ENCODE measurements around the gene TAS2R20. TPM values are rescaled to one million over a fixed set of nuclear protein-coding genes. Genes with fewer than 3 reads are reported as not detected.
"Not testable (repeated sequence)": the region's sequence is repeated elsewhere in the genome, so short reads cannot be mapped to it uniquely, and the experiment has no call there.

TAS2R20 gene, protein sequence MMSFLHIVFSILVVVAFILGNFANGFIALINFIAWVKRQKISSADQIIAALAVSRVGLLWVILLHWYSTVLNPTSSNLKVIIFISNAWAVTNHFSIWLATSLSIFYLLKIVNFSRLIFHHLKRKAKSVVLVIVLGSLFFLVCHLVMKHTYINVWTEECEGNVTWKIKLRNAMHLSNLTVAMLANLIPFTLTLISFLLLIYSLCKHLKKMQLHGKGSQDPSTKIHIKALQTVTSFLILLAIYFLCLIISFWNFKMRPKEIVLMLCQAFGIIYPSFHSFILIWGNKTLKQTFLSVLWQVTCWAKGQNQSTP
- total RNA-seq = 1.5 TPM
- long read RNA-seq, partial matches to known transcripts = 0 of 1 reads
- long read RNA-seq, other reads (novel, unspliced or antisense) = 0 of 1 reads

DNA sequence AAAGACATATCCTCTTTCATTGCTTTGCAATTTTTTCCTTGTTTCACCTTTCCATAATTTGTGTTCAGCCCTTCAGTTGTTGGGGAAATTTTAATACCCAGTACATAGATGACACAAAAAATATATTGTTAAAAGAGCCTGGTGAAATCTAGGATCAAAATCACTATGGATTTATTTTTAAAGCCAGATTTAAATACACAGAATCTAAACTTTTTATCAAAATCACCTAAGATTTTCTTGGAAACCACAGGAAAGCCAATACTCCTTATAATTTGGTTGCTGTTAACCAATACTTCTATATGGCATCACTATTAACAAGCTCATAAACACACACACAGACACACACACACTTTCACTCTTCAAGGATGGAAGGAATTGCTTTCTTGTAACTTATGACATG is at the start of gene TAS2R20:
TAS2R20 (minus strand) TSS at position 101 of the 400 bp plus-strand sequence. CDS start 429 bp downstream, outside the sequence.
- DNase-seq (ENCODE audit: low spot score) = no peak

GRCh38 chr12:11041366-11041765 is 43.3 kb upstream of the TAS2R20 start:
- not testable (repeated sequence) for DNase-seq (ENCODE audit: low spot score)

- no peak for DNase-seq (ENCODE audit: low spot score)
Measured at GRCh38 chr12:11040162-11040561, 42.1 kb upstream of the TAS2R20 start.

- DNase-seq (ENCODE audit: low spot score) = no peak
Measured at GRCh38 chr12:11039171-11039570, 41.1 kb upstream of the TAS2R20 start.

DNA sequence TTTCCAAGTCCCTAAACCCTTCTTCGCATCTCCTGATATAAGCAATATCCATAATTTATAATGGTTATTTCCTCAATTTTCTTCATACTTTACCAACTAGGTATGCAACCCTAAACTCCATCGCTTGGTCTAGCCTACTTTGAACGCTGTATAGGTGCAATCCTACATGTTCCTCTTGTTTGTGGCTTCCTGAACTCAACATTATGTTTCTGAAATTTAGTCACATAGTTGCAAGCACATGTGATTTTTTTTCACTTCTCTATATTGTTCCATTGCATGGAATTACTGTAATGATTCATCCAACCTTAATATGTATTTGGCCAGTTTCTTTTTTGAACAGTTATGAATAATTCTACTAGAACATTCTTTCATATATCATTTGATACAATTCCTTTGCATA is 35.9 kb upstream of the TAS2R20 start:
- not testable (repeated sequence) for DNase-seq (ENCODE audit: low spot score)

- DNase-seq (ENCODE audit: low spot score) = no peak
Measured at GRCh38 chr12:11031307-11031706, 33.2 kb upstream of the TAS2R20 start, which contains the start of gene TAS2R31. TSS of gene TAS2R31 (minus strand) at chr12:11031407. CDS start at chr12:11031335, 72 bp downstream.

GRCh38 chr12:11026118-11026517 is 28.0 kb upstream of the TAS2R20 start:
- DNase-seq (ENCODE audit: low spot score) = no peak

DNA sequence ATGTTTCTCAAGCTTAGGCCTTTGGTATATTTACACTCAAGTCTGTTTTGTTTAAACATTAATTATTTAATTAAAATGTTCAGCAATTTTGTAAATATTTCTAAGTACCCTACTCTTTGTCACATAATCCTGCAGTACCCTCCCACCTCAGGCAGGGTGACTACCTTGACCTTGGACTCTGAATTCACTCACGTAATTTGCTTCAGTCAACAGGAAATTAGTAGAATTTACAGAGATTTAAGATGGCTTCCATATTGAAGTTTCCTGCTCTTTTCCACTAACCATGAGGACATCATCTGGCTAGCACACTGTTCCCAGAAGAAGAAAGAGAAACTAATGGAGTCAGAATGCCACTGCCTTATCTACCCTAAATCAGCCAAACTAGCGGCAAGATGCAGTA is 25.3 kb upstream of the TAS2R20 start:
- DNase-seq (ENCODE audit: low spot score) = no peak

DNA sequence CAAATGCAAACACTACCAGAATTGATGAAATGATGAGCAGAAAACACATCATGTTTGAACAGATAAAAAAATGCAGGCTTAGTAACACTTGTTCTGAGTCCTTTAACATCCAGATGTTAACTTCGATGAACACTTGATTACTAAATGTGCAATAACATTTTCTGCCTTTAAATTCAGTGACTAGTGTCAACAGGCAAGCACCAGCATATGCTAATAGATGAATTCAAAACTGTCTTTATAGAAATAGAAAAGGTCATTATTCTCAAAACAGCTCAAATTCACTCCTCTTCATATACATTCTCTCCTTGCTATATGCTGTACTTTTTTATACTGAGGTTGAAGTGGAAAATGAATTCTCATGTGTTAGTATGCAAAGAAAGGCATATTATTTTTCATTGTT is 24.4 kb upstream of the TAS2R20 start, which contains the start of gene TAS2R19:
TAS2R19 (minus strand) TSS at position 101 of the 400 bp plus-strand sequence; CDS start at position 52, 49 bp downstream.
- no peak for DNase-seq (ENCODE audit: low spot score)

GRCh38 chr12:11016937-11017336 is 18.8 kb upstream of the TAS2R20 start:
- DNase-seq (ENCODE audit: low spot score) = no peak

DNA sequence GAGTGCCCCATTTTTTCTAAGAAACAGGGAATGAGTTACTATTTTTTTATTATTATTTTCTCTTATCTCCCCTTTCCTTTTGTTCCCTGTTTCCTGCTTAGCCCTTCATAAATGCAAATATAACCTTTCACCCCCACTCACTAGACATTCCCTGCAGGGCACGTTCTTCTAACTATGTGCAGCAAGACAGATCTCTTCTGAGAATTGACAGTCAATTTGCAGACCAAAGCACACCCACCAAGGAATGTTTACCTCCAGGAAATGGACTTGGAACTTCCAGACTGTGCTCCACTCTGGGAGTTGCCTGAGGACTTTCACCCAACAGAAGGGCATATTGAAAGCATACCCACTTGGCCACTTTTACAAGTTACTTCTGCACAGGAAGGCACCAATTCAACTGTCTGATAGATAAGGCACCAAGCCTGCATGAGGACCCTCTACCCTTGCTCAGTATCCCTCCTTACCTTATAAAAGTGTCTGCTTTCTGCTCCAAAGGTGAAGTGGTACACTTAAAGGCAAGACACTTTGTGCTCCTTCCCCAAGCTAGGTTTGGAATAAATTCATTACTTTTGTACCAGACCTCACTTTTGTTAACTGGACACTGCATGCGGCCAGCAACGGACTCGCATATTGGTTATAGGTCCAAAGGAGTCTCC is 17.8 kb upstream of the TAS2R20 start:
- no peak for DNase-seq (ENCODE audit: low spot score)

GRCh38 chr12:11014234-11014633 is 16.1 kb upstream of the TAS2R20 start:
- no peak for DNase-seq (ENCODE audit: low spot score)

- no peak for DNase-seq (ENCODE audit: low spot score)
Measured at GRCh38 chr12:11007608-11008007, 9.5 kb upstream of the TAS2R20 start.

GRCh38 chr12:10994307-10994706 is 3.8 kb downstream of the TAS2R20 start:
- no peak for DNase-seq (ENCODE audit: low spot score)

GRCh38 chr12:10989107-10989506 is 9.0 kb downstream of the TAS2R20 start:
- no peak for DNase-seq (ENCODE audit: low spot score)

GRCh38 chr12:10986812-10987211 is 11.3 kb downstream of the TAS2R20 start, which contains the start of gene TAS2R50:
TSS of gene TAS2R50 (minus strand) at chr12:10986912. CDS start at chr12:10986860, 52 bp downstream.
- DNase-seq (ENCODE audit: low spot score) = no peak

- DNase-seq (ENCODE audit: low spot score) = no peak
Measured at GRCh38 chr12:10982244-10982643, 15.9 kb downstream of the TAS2R20 start.

DNA sequence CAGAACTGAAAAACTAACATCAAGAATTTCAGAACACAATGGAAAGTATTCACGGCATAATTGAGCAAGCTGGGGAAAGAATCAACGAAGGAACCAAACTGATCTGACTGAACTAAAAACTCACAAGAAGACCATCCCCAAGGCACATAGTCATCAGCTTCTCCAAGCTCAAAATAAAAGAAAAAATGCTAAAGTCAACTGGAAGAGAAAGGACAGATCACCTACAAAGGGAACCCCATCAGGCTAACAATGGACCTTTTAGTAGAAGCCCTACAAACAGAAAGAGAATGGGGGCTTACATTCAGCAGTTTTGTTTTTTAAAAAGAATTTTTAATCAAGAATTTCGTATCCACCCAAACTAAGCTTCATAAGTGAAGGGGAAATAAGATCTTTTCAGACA is 23.1 kb downstream of the TAS2R20 start:
- DNase-seq (ENCODE audit: low spot score) = no peak

GRCh38 chr12:10968765-10969456 is 29.2 kb downstream of the TAS2R20 start:
- no peak for DNase-seq (ENCODE audit: low spot score)

DNA sequence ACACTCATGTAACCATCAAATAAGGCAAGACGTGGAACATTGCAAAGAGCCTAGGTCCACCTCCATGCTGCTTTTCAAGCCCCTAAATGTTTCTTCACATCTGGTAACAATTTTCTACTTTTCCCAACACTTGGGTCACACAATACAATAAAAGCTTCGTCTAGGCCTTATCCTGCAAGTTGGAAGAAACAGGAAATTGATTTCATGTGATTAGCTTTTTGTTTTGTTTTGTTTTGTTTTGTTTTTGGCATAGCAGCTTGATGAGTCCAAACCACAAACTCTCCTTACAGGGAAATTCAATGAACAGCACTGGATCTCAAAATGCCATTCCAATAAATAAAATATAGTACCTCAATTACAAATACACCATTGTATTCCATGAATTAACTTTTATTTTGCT is 30.7 kb downstream of the TAS2R20 start:
- DNase-seq (ENCODE audit: low spot score) = no peak

DNA sequence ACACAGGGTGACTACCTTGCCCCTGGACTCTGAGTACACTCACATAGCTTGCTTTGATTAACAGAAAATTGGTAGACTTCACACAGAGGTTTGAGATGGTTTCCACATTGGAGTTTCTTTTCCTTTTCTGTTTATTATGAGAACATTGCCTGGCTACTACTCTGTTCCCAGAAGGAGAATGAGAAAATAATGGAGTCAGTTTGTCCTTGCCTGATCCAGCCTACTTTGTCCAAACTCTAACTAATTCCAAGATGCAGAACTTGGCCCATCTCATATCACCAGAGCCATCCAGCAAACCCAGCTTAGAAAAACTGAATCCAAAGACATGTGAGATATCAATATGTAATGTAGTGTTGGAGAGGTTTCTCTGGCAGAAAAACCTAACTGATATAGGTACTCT is 31.8 kb downstream of the TAS2R20 start:
- no peak for DNase-seq (ENCODE audit: low spot score)

GRCh38 chr12:10965476-10965875 is 32.6 kb downstream of the TAS2R20 start:
- no peak for DNase-seq (ENCODE audit: low spot score)

All from mesenteric fat pad (tissue), 1 donor.